Ovary (tissue), 10 donors: ENCODE data around the gene STIL. TPM values are rescaled to one million over a fixed set of nuclear protein-coding genes. Genes with fewer than 3 reads are reported as not detected.
A peak's percentile ranks its signal among the peaks of the same experiment; 100 is the strongest.

Experiments
- DNase-seq, 5 donors: peaks; one replicate each; pipeline ENCODE4 v3.0.0-alpha.2; 2019 to 2020
- H3K27ac ChIP-seq, 2 donors: fragments of 200-600 bp; one replicate each; pipeline versions ENCODE4 v1.5.1 to v1.8.0; 2019 to 2022
- H3K27me3 ChIP-seq: fragments of 200-600 bp; one replicate; pipeline ENCODE4 v1.8.0; 2022
- H3K36me3 ChIP-seq: fragments of 200-600 bp; sonication (generic); one replicate; pipeline ENCODE4 v1.5.1; 2019
- H3K4me1 ChIP-seq: one replicate; pipeline ENCODE4 v1.8.1; 2013; ENCODE audit warnings: mild to moderate bottlenecking, moderate library complexity; ENCODE audit not compliant: insufficient read depth
- H3K4me3 ChIP-seq: fragments of 200-600 bp; sonication (generic); one replicate; pipeline ENCODE4 v1.5.1; 2017
- H3K9me3 ChIP-seq, 2 donors: fragments of 200-600 bp in 1 of 2; sonication (generic) in 1 of 2; one replicate each; pipeline versions ENCODE4 v1.5.1 to v1.8.1; 2013 to 2019; ENCODE audit warnings: mild to moderate bottlenecking in 1 of 2, moderate library complexity in 1 of 2
- EP300 ChIP-seq: sonication (generic); formaldehyde crosslinking; IDR thresholded peaks from one replicate; pipeline ENCODE4 v1.6.1; 2017; ENCODE audit warnings: antibody characterized with exemption
- POLR2A ChIP-seq: fragments of 450-650 bp; IDR thresholded peaks from one replicate; pipeline ENCODE4 v1.6.1; 2017; ENCODE audit warnings: antibody characterized with exemption, mild to moderate bottlenecking, moderate library complexity
- WGBS, 3 donors: extraction: QIAGEN DNeasy Blood & Tissue Kit in 1 of 3; methylation state at CpG; one replicate each; pipeline versions ENCODE4 v1.1.5 to v1.1.7; 2013 to 2017; 5-methylcytosine and 5-hydroxymethylcytosine counted together
- intact Hi-C, 4 donors: fragments of 100-400 bp; cut with DNase I; formaldehyde crosslinking; loops; one replicate each; pipeline versions ENCODE4 v1.11.0 to v1.15.1; 2022 to 2023
- long read RNA-seq, 3 donors: library from polyadenylated mRNA in 2 of 3; unstranded in 2 of 3; transcript quantifications; one replicate each; pipeline ENCODE4 v2.0.0 and lab custom pipeline, GENCODE V29; 2021 to 2026
- polyA plus RNA-seq, 2 donors: library from polyadenylated mRNA; stranded (reverse); fragments of 200-250 nt in 1 of 2; fragments of 350-450 nt in 1 of 2; fragmentation: Illumina TruSeq in 1 of 2; extraction: RNeasy Lipid Tissue Mini Kit (QIAGEN cat#74804) in 1 of 2; gene quantifications; one replicate each; pipeline ENCODE4 v1.2.3, GENCODE V29; 2013 to 2014
- total RNA-seq, 7 donors: library from RNA; depleted of rRNA in 2 of 7; stranded (reverse); fragments of >200 nt in 2 of 7; fragmentation: NEBNext Ultra II Directional in 3 of 7; extraction: Animal tissue kit (Norgen Biotek cat#: 25700) in 3 of 7; gene quantifications; one replicate each; pipeline versions ENCODE4 v1.1.0 to v1.2.4, GENCODE V29; 2016 to 2023
- TF ChIP-seq, protein P1 (sequence below), 3 donors: fragments of 450-650 bp in 2 of 3; fragments of 200-600 bp in 1 of 3; IDR thresholded peaks; one replicate each; pipeline versions ENCODE4 v1.5.1 to v1.8.0; 2016 to 2022; ENCODE audit warnings: antibody characterized with exemption in 3 of 3, mild to moderate bottlenecking in 1 of 3
- donor health status: DM: no; HTN: no; CAD: no; lungs with moderate emphysema.
- donor health status: DM: no; HTN: no; CAD: no.
- donor health status: Bipolar disorder and iron deficiency.
- donor health status: DM: yes; HTN: yes; CAD: no.
- donor health status: DM: no; HTN: no; CAD: no.
- donor health status: DM: yes; HTN: yes; CAD: no.

STIL gene
- total RNA-seq = 1 to 10 TPM in 4 of 7 donors, under 1 TPM in 3; 0.60 to 2.3 (median 1.0) TPM
- 1 to 10 TPM in 1 of 2 donors, under 1 TPM in 1; 0.64 to 1.8 TPM for polyA plus RNA-seq
- long read RNA-seq, donor 1 = 0 reads
- long read RNA-seq, donor 2, partial matches to known transcripts = 37 of 37 reads
- long read RNA-seq, donor 2, other reads (novel, unspliced or antisense) = 0 of 37 reads
- long read RNA-seq, donor 3, partial matches to known transcripts = 0 of 1 reads
- long read RNA-seq, donor 3, other reads (novel, unspliced or antisense) = 1 of 1 reads

DNA sequence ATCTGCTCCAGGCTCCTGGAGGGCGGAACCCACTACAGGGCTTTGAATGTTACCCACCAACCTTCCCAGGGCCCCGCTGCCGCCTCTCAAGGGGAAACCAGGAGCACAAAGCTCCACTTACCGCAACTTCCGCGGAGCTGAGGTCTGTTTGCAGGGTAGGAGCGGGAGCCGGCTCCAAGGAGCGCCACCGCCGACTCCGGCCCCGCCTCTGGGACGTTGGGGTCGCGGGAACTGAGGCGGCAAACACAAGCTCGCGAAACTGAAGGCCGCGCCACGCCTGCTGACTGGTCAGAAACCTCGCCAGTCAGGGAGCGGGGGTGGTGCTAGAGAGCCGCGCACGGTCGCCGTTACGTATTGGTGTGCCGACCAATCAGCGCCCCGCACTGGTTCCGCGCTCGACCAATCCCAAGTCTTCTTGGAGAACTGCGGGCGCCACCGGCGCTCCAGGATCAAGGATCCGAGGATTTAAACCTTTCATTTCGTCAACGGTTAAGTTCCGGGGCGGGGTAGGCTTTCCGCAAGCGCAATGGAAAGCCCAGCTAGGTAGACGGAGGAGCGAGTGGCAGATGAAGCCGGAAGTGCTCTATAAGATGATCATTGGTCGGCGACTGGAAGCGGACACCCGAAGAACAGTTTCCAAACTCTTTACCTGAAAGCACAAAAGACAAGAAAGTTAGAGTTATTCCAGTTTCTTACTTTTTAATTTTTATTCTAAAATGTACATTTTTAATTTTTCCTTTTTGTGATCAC, at the start of gene STIL:
STIL (minus strand) TSS at position 233 of the 750 bp plus-strand sequence. CDS start 3,828 bp downstream, outside the sequence.
- Histone ChIP-seq H3K4me3 (peak within 1 kb of the TSS; percentile 70), H3K27me3 (no peaks in the 10 kb centered on the region), H3K4me1 (peaks cover 3% of the 10 kb centered on the region), H3K36me3 (no peaks in the 10 kb centered on the region), H3K27ac (peak within 1 kb of the TSS in 1 of 2 donors; percentile 53), H3K9me3 (no peaks in the 10 kb centered on the region)
- TF ChIP-seq POLR2A = no peak
- TF ChIP-seq EP300 = no peak
- TF ChIP-seq, protein P1, sequence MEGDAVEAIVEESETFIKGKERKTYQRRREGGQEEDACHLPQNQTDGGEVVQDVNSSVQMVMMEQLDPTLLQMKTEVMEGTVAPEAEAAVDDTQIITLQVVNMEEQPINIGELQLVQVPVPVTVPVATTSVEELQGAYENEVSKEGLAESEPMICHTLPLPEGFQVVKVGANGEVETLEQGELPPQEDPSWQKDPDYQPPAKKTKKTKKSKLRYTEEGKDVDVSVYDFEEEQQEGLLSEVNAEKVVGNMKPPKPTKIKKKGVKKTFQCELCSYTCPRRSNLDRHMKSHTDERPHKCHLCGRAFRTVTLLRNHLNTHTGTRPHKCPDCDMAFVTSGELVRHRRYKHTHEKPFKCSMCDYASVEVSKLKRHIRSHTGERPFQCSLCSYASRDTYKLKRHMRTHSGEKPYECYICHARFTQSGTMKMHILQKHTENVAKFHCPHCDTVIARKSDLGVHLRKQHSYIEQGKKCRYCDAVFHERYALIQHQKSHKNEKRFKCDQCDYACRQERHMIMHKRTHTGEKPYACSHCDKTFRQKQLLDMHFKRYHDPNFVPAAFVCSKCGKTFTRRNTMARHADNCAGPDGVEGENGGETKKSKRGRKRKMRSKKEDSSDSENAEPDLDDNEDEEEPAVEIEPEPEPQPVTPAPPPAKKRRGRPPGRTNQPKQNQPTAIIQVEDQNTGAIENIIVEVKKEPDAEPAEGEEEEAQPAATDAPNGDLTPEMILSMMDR (IDR thresholded peaks at IDR 0.05) = no peak
- intact Hi-C loops = no loop called here
- peak; percentile 96 to 99 (median 97) for DNase-seq
- WGBS, 3 donors = 1% methylated on average over 53 to 54 of the region's 54 CpGs

DNA sequence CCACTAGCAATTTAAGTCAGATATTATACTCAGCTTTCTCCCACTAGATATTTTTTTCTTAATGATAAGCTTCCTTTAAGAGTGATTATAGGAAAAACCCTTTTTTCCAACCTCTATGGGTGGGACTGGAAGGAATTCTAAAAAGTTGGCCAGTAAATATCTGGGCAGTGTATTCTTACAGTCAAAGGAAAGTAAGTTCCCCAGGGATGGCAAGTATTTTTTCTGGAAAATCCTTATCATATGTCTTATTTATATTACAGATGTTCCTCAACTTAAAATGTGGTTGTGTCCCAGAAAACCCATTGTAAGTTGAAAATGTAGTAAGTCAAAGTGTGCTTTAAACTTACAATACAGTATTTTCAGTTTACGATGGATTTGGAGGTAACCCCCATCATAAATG, 48.9 kb upstream of the STIL start:
- Histone ChIP-seq H3K27ac (no peak overlapping the region), H3K4me3 (no peak overlapping the region), H3K27me3 (no peaks in the 10 kb centered on the region), H3K36me3 (no peaks in the 10 kb centered on the region), H3K9me3 (no peaks in the 10 kb centered on the region), H3K4me1 (peaks cover 6% of the 10 kb centered on the region)
- no peak for TF ChIP-seq EP300
- no peak for TF ChIP-seq POLR2A
- TF ChIP-seq, protein P1 (IDR thresholded peaks at IDR 0.05) = no peak
- intact Hi-C loops = no loop called here
- no peak for DNase-seq
- WGBS, 3 donors = 95 to 100% (median 96%) methylated on average over 1 of the region's 1 CpG

DNA sequence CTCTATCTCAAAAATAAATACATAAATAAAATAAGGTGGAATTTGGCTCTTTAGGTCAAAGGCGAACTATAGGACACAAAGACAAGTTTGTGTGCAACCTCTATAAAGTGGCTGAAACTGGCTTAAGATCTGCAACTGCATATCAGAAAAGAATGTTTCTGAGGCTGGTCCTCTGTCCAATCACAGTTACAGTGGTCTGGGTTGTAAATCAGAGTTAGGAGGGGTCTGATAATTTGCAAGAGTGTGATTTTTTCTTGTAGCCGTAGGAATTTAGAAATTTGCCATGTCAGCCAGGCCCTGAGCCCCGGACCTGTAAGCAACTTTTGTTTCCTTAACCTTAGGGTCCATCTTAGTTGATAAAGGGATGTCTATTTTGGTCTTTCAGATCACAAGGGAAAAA, 47.4 kb upstream of the STIL start:
- H3K27me3 ChIP-seq = no peaks in the 10 kb centered on the region
- H3K36me3 ChIP-seq = no peaks in the 10 kb centered on the region
- peaks cover 6% of the 10 kb centered on the region for H3K4me1 ChIP-seq
- intact Hi-C loops = no loop called here
- H3K9me3 ChIP-seq = no peaks in the 10 kb centered on the region
- no peak overlapping the region for H3K4me3 ChIP-seq
- 33 to 49% (median 35%) methylated on average over 3 of the region's 3 CpGs for WGBS, 3 donors
- TF ChIP-seq, protein P1 (IDR thresholded peaks at IDR 0.05) = no peak
- TF ChIP-seq EP300 (no peak), POLR2A (no peak)
- H3K27ac ChIP-seq = no peak overlapping the region
- DNase-seq = no peak

DNA sequence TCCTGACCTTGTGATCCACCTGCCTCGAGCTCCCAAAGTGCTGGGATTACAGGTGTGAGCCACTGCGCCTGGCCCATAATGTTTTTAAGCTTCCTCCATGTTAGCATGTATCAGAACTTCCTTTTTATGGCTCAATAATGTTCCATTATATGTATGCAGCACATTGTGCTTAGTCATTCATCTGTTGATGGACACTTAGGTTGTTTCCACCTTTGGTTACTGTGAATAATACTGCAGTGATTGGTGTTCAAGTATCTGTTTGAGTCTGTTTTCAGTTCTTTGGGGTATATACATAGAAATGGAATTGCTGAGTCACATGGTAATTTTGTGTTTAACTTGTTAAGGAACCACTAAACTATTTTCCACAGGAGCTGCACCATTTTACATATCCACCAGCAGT, 37.4 kb upstream of the STIL start:
- TF ChIP-seq, protein P1 (IDR thresholded peaks at IDR 0.05) = no peak
- TF ChIP-seq EP300 = no peak
- no peak for TF ChIP-seq POLR2A
- DNase-seq = no peak
- no peaks in the 10 kb centered on the region for H3K9me3 ChIP-seq
- H3K36me3 ChIP-seq = no peaks in the 10 kb centered on the region
- 95 to 96% (median 96%) methylated on average over 2 of the region's 2 CpGs for WGBS, 3 donors
- H3K27ac ChIP-seq = no peak overlapping the region
- no peaks in the 10 kb centered on the region for H3K27me3 ChIP-seq
- H3K4me3 ChIP-seq = no peak overlapping the region
- intact Hi-C loops = no loop called here
- no peaks in the 10 kb centered on the region for H3K4me1 ChIP-seq
